Fibroblast of the aortic adventitia (primary cell): ENCODE measurements around the gene LIF. TPM values are rescaled to one million over a fixed set of nuclear protein-coding genes. Genes with fewer than 3 reads are reported as not detected.

Experiments
- DNase-seq: peaks from one replicate; pipeline ENCODE4 v3.0.0-alpha.2; 2010; ENCODE audit warnings: low read depth
- H3K4me3 ChIP-seq: 2 replicates; pipeline ENCODE4 v1.5.1; 2011; ENCODE audit warnings: low read depth, mild to moderate bottlenecking, control low read depth, low read length, moderate library complexity
- CTCF ChIP-seq: IDR thresholded peaks from 2 replicates; pipeline ENCODE4 v1.5.1; 2011; ENCODE audit warnings: mild to moderate bottlenecking, low read length, control low read depth, inconsistent platforms; ENCODE audit not compliant: insufficient read depth
- total RNA-seq: library from RNA; depleted of rRNA; stranded (reverse); fragments of >200 nt; gene quantifications from 2 replicates; pipeline ENCODE4 v1.2.3, GENCODE V29; 2012; ENCODE audit warnings: low replicate concordance

Gene LIF
- total RNA-seq, 1 donor, result 6.2 TPM

GRCh38 chr22:30193031-30193775, 53.4 kb downstream of the LIF start:
- no peak overlapping the region for H3K4me3 ChIP-seq
- no peak for TF ChIP-seq CTCF
- no peak for DNase-seq

GRCh38 chr22:30192427-30192826, 54.1 kb downstream of the LIF start:
- no peak overlapping the region for H3K4me3 ChIP-seq
- no peak for DNase-seq
- TF ChIP-seq CTCF, result no peak

GRCh38 chr22:30191040-30191701, 55.4 kb downstream of the LIF start:
- DNase-seq, result peak; percentile 33

GRCh38 chr22:30190574-30190973, 56.0 kb downstream of the LIF start:
- no peak for DNase-seq
- TF ChIP-seq CTCF, result no peak
- H3K4me3 ChIP-seq, result no peak overlapping the region

More at GRCh38 chr22:30191040-30191701, 55.4 kb downstream of the LIF start:
- H3K4me3 ChIP-seq, result no peak overlapping the region
- TF ChIP-seq CTCF, result no peak

Other genes with a start within 250 kb of the LIF start
- gene HORMAD2, start 166.3 kb downstream of the LIF start, total RNA-seq, result not detected in 2 replicates
- not detected in 2 replicates for gene OSM, start 20.1 kb upstream of the LIF start, total RNA-seq
- gene CASTOR1, start 42.7 kb upstream of the LIF start, total RNA-seq, result 0.16 and 4.9 TPM in 2 replicates
- gene TBC1D10A, start 80.2 kb upstream of the LIF start, total RNA-seq, result 12.9 and 24.1 TPM in 2 replicates
- gene SF3A1, start 110.1 kb upstream of the LIF start, total RNA-seq, result 40.8 and 43.7 TPM in 2 replicates
- 1.2 and 2.6 TPM in 2 replicates for gene CCDC157, start 110.2 kb upstream of the LIF start, total RNA-seq
- gene RNF215, start 140.7 kb upstream of the LIF start, total RNA-seq, result 9.1 and 13.0 TPM in 2 replicates
- 5.8 and 14.8 TPM in 2 replicates for gene SEC14L2, start 150.3 kb upstream of the LIF start, total RNA-seq
- 0.98 and 5.9 TPM in 2 replicates for gene MTFP1, start 179.0 kb upstream of the LIF start, total RNA-seq
- not detected in 2 replicates for gene SEC14L3, start 225.3 kb upstream of the LIF start, total RNA-seq